ENCODE results near the gene SS18L1.

SS18L1 gene

GRCh38 chr20:62226707-62227590 is 83.4 kb downstream of the SS18L1 start:
- no peak for DNase-seq (ENCODE audit: low read depth)

DNA sequence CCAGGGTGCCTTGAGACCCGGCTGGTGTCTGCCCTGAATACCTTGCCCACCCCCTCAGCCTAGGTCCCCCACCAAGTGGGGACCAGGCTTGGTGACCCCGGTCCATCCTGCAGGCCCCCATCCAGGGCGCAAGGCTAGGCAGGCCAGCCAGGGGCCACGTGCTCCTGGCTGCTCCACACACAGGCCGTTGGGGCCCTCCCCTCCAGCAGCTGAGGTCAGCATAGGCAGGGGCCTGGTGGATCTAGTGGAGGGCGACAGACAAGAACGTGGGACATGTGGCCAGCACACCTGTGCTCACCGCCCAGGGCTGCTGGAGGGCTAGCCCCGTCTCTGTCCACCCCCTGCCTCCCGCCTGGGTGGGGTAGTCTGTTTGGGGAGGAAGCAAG is 84.0 kb downstream of the SS18L1 start:
- DNase-seq (ENCODE audit: low read depth), result no peak

DNA sequence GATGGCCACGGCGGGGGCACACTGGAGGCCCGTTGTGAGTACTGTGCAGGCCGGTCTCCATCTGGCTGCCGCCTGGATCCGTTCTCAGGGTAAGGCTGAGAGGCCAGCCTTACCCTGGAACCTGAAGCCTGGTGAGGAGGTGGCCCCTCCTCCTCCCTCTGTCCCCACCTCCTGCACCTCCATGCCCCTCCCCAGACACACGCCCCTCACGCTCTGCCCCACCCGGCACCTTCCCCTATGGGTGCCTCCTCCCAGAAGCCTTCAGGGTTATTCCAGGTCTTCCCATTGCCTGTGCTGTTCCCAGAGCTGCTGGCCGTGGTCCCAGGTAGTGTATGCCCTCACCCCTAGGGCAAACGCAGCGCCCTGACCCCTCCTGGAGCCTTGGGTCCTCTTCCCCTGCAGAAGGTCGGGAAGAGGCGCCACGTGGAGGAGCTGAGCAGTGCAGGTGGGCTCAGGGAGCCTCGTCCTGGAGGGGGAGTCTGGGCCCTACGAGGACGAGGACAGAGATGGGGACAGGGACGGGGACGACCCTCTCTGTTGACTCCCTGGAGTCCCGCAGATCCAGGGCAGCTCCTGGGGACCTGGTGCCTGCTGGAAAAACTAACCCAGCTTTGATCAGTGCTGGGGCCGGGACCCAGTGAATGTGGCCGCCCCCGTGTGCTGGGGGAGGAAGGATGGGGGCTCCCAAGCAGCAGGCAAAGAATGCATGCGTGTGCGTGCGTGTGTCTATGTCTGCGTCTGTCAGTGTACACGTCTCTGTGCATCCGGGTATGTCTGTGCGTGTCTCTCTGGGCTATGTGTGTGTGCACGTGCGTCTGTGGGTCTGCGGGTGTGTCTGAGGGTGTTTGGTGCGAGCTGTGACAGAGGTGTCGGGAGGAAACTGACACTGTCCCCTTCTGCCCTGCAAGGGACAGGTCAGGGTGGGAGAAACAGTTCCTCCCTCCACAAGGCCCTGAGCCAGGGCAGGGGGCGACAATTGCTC is 84.7 kb downstream of the SS18L1 start:
- DNase-seq (ENCODE audit: low read depth), result no peak

- DNase-seq (ENCODE audit: low read depth), result no peak
Measured at GRCh38 chr20:62228982-62229545, 85.5 kb downstream of the SS18L1 start.

DNA sequence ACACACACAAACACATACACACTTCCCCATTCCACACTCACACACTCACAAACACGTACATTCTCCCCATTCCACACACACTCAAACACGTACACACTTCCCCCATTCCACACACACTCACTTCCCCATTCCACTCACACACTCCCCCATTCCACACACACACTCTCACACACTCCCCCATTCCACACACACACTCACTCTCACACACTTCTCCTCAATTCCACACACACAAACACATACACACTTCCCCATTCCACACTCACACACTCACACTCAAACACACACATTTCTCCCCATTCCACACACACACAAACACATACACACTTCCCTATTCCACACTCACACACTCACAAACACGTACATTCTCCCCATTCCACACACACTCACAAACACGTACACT is 86.1 kb downstream of the SS18L1 start:
- no peak for DNase-seq (ENCODE audit: low read depth)

GRCh38 chr20:62230276-62230675 is 86.7 kb downstream of the SS18L1 start:
- no peak for DNase-seq (ENCODE audit: low read depth)

DNA sequence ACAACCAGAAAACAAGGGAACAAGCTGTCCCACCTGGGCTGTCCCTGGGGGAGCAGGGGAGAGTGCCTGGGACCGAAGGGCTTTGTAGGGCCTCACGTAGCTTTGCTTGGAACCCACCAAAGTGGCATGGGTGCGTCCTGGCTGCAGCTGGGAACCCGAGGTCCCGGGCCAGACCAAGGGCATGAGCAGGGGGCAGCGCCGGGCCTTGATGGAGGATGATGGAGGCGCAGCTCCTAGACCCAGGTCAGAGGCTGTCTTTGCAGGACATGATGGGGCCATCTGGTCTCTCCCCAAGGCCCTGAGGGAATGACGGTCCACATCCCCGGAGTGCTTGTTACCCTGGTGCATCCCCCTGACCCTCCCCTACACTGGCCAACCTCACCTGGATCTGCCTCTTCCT is 87.1 kb downstream of the SS18L1 start:
- no peak for DNase-seq (ENCODE audit: low read depth)

DNA sequence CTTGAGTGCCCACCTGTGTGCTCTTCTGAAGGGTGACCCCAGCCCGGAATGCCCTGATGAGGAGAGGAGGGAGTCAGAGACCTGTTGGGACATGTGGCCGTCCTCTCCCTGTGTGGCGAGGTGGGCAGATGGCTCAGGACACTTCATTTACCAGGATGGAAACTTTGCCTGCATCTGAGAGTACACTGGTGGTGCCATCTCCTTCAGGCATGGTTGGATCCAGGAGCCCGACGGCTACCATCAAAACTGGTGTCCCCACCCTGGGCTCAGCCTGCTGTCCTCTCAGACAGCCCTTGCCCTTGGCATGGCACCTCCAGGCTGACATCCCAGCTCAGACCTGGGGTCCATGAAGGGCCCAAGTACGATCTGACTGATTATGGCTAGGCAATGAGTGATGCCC is 87.7 kb downstream of the SS18L1 start:
- DNase-seq (ENCODE audit: low read depth), result no peak

Data from GM04503 (cell line).